H9 (cell line): Measurements from ENCODE around the gene SLC6A15. TPM values are rescaled to one million over a fixed set of nuclear protein-coding genes. Genes with fewer than 3 reads are reported as not detected.

Experiments
- DNase-seq: peaks from one replicate; pipeline ENCODE4 v3.0.0-alpha.2; 2017
- H2AFZ ChIP-seq: one replicate; pipeline ENCODE4 v1.6.1; 2013; ENCODE audit warnings: mild to moderate bottlenecking, low read length, control low read depth, moderate library complexity
- H2AK5ac ChIP-seq: 2 replicates; pipeline ENCODE4 v1.6.1; 2013; ENCODE audit warnings: low read length, control low read depth, mixed read lengths; ENCODE audit not compliant: insufficient read length
- H2BK120ac ChIP-seq: one replicate; pipeline ENCODE4 v1.6.1; 2013; ENCODE audit warnings: low read depth, mild to moderate bottlenecking, low read length, control low read depth, inconsistent platforms; ENCODE audit not compliant: poor library complexity, severe bottlenecking
- H2BK12ac ChIP-seq: 2 replicates; pipeline ENCODE4 v1.6.1; 2013; ENCODE audit warnings: low read length, control low read depth, mixed read lengths, low read depth; ENCODE audit not compliant: insufficient read length
- H2BK15ac ChIP-seq: 2 replicates; pipeline ENCODE4 v1.6.1; 2013; ENCODE audit warnings: low read depth, low read length, control low read depth
- H2BK20ac ChIP-seq: one replicate; pipeline ENCODE4 v1.6.1; 2013; ENCODE audit warnings: low read depth, mild to moderate bottlenecking, low read length, control low read depth, inconsistent platforms; ENCODE audit not compliant: poor library complexity, severe bottlenecking
- H2BK5ac ChIP-seq: 2 replicates; pipeline ENCODE4 v1.6.1; 2013; ENCODE audit warnings: low read length, control low read depth, mixed read lengths; ENCODE audit not compliant: insufficient read length
- H3K14ac ChIP-seq: 2 replicates; pipeline ENCODE4 v1.6.1; 2013; ENCODE audit warnings: low read length, control low read depth; ENCODE audit not compliant: insufficient read depth
- H3K18ac ChIP-seq: 2 replicates; pipeline ENCODE4 v1.6.1; 2013; ENCODE audit warnings: low read depth, mild to moderate bottlenecking, mixed read lengths, low read length, control low read depth; ENCODE audit not compliant: insufficient read length
- H3K23ac ChIP-seq: 2 replicates; pipeline ENCODE4 v1.6.1; 2013; ENCODE audit warnings: low read length, control low read depth, mixed read lengths, low read depth; ENCODE audit not compliant: insufficient read length
- H3K23me2 ChIP-seq: 2 replicates; pipeline ENCODE4 v1.6.1; 2013; ENCODE audit warnings: low read depth, mild to moderate bottlenecking, mixed read lengths, low read length, control low read depth; ENCODE audit not compliant: insufficient read length, poor library complexity, severe bottlenecking
- H3K27ac ChIP-seq: 2 replicates; pipeline ENCODE4 v1.5.1; 2013; ENCODE audit warnings: low read length, control low read depth, mixed read lengths, low read depth; ENCODE audit not compliant: insufficient read length
- H3K27me3 ChIP-seq: 2 replicates; pipeline ENCODE4 v1.6.1; 2013; ENCODE audit warnings: low read length, control low read depth, inconsistent platforms; ENCODE audit not compliant: insufficient read depth
- H3K4ac ChIP-seq: 2 replicates; pipeline ENCODE4 v1.6.1; 2013; ENCODE audit warnings: low read depth, mild to moderate bottlenecking, control low read depth, inconsistent platforms, low read length, moderate library complexity
- H3K4me1 ChIP-seq: 2 replicates; pipeline ENCODE4 v1.6.1; 2013; ENCODE audit warnings: low read length, control low read depth, inconsistent platforms; ENCODE audit not compliant: insufficient read depth
- H3K4me2 ChIP-seq: 2 replicates; pipeline ENCODE4 v1.6.1; 2013; ENCODE audit warnings: low read length, control low read depth, mixed read lengths; ENCODE audit not compliant: insufficient read length, insufficient read depth
- H3K56ac ChIP-seq: 2 replicates; pipeline ENCODE4 v1.6.1; 2013; ENCODE audit warnings: low read depth, mild to moderate bottlenecking, mixed read lengths, low read length, control low read depth; ENCODE audit not compliant: insufficient read length
- H3K79me1 ChIP-seq: 2 replicates; pipeline ENCODE4 v1.6.1; 2013; ENCODE audit warnings: low read depth, mild to moderate bottlenecking, moderate library complexity, low read length, control low read depth, inconsistent platforms; ENCODE audit not compliant: insufficient read depth, poor library complexity, severe bottlenecking
- H3K79me2 ChIP-seq: 2 replicates; pipeline ENCODE4 v1.6.1; 2013; ENCODE audit warnings: low read length, control low read depth, inconsistent platforms; ENCODE audit not compliant: insufficient read depth
- H3K9ac ChIP-seq: 2 replicates; pipeline ENCODE4 v1.6.1; 2013; ENCODE audit warnings: low read length, control low read depth, mixed read lengths; ENCODE audit not compliant: insufficient read length; ENCODE audit errors: extremely low read depth
- H3K9me3 ChIP-seq: one replicate; pipeline ENCODE4 v1.6.1; 2013; ENCODE audit warnings: low read depth, low read length, inconsistent platforms; ENCODE audit not compliant: control insufficient read depth
- H3T11ph ChIP-seq: one replicate; pipeline ENCODE4 v1.6.1; 2013; ENCODE audit warnings: mild to moderate bottlenecking, low read length, control low read depth, inconsistent platforms
- H4K20me1 ChIP-seq: one replicate; pipeline ENCODE4 v1.6.1; 2013; ENCODE audit not compliant: control insufficient read depth, insufficient read length, insufficient read depth
- H4K5ac ChIP-seq: 2 replicates; pipeline ENCODE4 v1.6.1; 2013; ENCODE audit warnings: low read depth, mild to moderate bottlenecking, mixed read lengths, low read length, control low read depth; ENCODE audit not compliant: insufficient read length
- H4K8ac ChIP-seq: replicated peaks from 2 replicates; pipeline ENCODE4 v1.6.1; 2013; ENCODE audit warnings: low read length, control low read depth, mixed read lengths, low read depth; ENCODE audit not compliant: insufficient read length
- H4K91ac ChIP-seq: 2 replicates; pipeline ENCODE4 v1.6.1; 2013; ENCODE audit warnings: low read depth, mild to moderate bottlenecking, moderate library complexity, mixed read lengths, low read length, control low read depth; ENCODE audit not compliant: insufficient read length
- H3K27ac Mint-ChIP-seq, 3 experiments: 2 replicates in 2 of 3; 3 replicates in 1 of 3; pipeline ENCODE4 v1.8.0; 2020 to 2021; ENCODE audit warnings: mixed read lengths in 3 of 3, mild to moderate bottlenecking in 1 of 3, moderate library complexity in 1 of 3
- H3K27me3 Mint-ChIP-seq: 2 replicates; pipeline ENCODE4 v1.8.0; 2021; ENCODE audit warnings: low read depth, mild to moderate bottlenecking, moderate library complexity, mixed read lengths
- H3K36me3 Mint-ChIP-seq, 3 experiments: 2 replicates in 2 of 3; 3 replicates in 1 of 3; pipeline ENCODE4 v1.8.0; 2020 to 2021; ENCODE audit warnings: low read depth in 3 of 3, mixed read lengths in 3 of 3; ENCODE audit not compliant: insufficient read depth in 1 of 3
- H3K4me1 Mint-ChIP-seq, 2 experiments: 2 replicates each; pipeline ENCODE4 v1.8.0; 2020; ENCODE audit warnings: mixed read lengths in 2 of 2
- H3K4me3 Mint-ChIP-seq, 2 experiments: 2 replicates in 1 of 2; 3 replicates in 1 of 2; pipeline ENCODE4 v1.8.0; 2020 to 2021; ENCODE audit warnings: mild to moderate bottlenecking in 2 of 2, mixed read lengths in 2 of 2, moderate library complexity in 1 of 2
- H3K9me3 Mint-ChIP-seq, 2 experiments: 2 replicates in 1 of 2; 3 replicates in 1 of 2; pipeline ENCODE4 v1.8.0; 2020; ENCODE audit warnings: mild to moderate bottlenecking in 2 of 2, mixed read lengths in 2 of 2, moderate library complexity in 1 of 2
- CTCF ChIP-seq: fragments of 200-600 bp; sonication (generic); conservative IDR thresholded peaks from 3 replicates; pipeline ENCODE4 v1.8.0; 2021; ENCODE audit warnings: antibody characterized with exemption, mild to moderate bottlenecking
- WGBS: extraction: QIAGEN DNeasy Blood & Tissue Kit; methylation state at CpG from one replicate; pipeline ENCODE4 v1.1.7; 2013; ENCODE audit warnings: missing lambda C conversion rate, low lambda C conversion rate, mixed read lengths; ENCODE audit not compliant: insufficient read length; ENCODE audit errors: extremely low coverage; 5-methylcytosine and 5-hydroxymethylcytosine counted together
- total RNA-seq: library from RNA; stranded (reverse); gene quantifications from 2 replicates; pipeline ENCODE4 v1.2.1, GENCODE V29; 2021

The SLC6A15 gene
- total RNA-seq, 1 experiment from 2014 or later: 12.9 TPM

- H3K79me1 ChIP-seq: no peaks in the 10 kb centered on the region
- H3K36me3 Mint-ChIP-seq: no peaks in the 10 kb centered on the region
These were observed 38.3 kb downstream of the SLC6A15 start for GRCh38 chr12:84874125-84874824.

More at GRCh38 chr12:84874125-84874824, 38.3 kb downstream of the SLC6A15 start:
- Mint-ChIP-seq H3K27me3 (no peaks in the 10 kb centered on the region), H3K9me3 (no peaks in the 10 kb centered on the region), H3K27ac (no peak overlapping the region), H3K4me1 (no peaks in the 10 kb centered on the region), H3K4me3 (no peak overlapping the region)
- no peaks in the 10 kb centered on the region for H3K23me2 ChIP-seq
- no peaks in the 10 kb centered on the region for H3K79me2 ChIP-seq
- peak; percentile 86 for TF ChIP-seq CTCF
- H2BK120ac ChIP-seq: no peak overlapping the region
- H2AFZ ChIP-seq: no peak overlapping the region
- no peak overlapping the region for H3K18ac ChIP-seq
- H3K27me3 ChIP-seq: no peaks in the 10 kb centered on the region
- H3T11ph ChIP-seq: no peak overlapping the region
- H3K4me1 ChIP-seq: no peaks in the 10 kb centered on the region
- no peaks in the 10 kb centered on the region for H3K9me3 ChIP-seq
- H2AK5ac ChIP-seq: no peak overlapping the region
- no peak overlapping the region for H2BK5ac ChIP-seq
- no peak overlapping the region for H3K4ac ChIP-seq
- no peak overlapping the region for H3K9ac ChIP-seq
- H3K14ac ChIP-seq: no peak overlapping the region
- H3K4me2 ChIP-seq: no peak overlapping the region
- DNase-seq: no peak
- no peak overlapping the region for H4K91ac ChIP-seq
- WGBS: no CpG with 5 or more reads among the region's 7 CpGs
- no peak overlapping the region for H3K56ac ChIP-seq
- no peak overlapping the region for H2BK20ac ChIP-seq
- H3K27ac ChIP-seq: no peak overlapping the region
- H2BK15ac ChIP-seq: no peak overlapping the region
- H4K8ac ChIP-seq: no peak overlapping the region
- H4K20me1 ChIP-seq: no peaks in the 10 kb centered on the region
- H4K5ac ChIP-seq: no peak overlapping the region
- H3K23ac ChIP-seq: no peak overlapping the region
- H2BK12ac ChIP-seq: no peak overlapping the region
